ENCODE data around the gene TOM1L2.
A peak's percentile ranks its signal among the peaks of the same experiment; 100 is the strongest.

Gene TOM1L2

DNA sequence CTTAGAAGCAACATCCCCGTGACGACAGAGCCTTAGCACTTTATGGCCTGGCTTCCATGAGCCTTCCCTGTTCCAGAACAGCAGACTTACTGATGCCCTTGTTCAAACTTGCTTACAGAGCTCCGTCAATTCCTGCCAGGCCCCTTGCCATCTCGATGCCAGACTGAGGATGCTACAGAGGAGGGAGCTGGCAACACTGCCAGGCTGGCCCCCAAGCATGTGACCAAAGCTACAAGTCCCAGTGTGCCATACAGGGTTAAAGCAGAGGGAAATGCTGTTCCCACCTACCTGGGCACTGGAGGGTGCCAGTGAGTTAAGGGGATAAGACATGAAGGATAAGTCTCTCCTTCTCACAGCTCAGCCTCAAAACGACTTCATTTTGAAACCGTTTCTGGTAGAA lies 102.0 kb downstream of the TOM1L2 start:
- DNase-seq (ENCODE audit: low spot score): no peak

DNA sequence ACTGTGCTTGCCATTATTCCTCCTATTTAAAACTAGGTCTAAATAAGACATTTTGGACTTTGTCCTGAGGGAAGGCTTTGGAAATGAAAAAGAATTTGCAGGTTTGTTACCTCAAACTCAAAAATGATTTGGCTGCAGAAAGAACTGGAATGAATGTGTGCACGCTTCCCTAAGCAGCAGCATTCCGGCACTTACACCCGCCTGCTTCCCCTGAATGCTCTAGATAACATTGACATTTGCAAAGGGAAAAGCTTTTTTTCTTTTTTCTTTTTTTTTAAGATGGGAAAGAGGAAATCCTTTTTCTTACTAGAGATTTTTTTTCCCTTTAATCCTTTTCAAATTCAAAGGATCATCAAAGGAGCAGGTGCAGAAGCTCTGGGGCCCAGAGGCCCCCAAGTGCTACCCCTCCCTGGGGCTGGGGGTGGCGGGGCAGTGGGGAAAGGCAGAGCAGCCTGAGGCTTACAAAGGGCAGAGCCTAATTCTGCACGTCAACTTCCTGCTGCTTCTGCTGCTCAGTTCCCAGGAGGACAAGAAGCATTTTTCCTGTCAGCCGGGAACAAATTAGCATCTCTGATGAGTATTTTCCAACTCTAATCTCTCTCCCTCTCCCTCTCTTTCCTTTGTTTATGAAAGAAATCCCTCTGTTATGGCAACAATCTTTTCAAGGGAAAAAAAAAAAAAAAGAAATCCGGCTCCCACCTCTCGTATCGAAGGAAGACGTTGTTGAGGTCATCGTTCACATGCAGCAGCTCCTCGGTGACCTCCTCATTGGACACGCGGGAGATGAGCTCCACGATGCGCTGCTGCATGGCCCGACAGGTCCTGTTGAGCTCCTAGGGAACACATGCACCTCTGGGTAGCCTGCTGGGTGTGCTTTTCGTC lies 103.3 kb downstream of the TOM1L2 start:
- DNase-seq (ENCODE audit: low spot score): no peak
- TF ChIP-seq, protein P1, sequence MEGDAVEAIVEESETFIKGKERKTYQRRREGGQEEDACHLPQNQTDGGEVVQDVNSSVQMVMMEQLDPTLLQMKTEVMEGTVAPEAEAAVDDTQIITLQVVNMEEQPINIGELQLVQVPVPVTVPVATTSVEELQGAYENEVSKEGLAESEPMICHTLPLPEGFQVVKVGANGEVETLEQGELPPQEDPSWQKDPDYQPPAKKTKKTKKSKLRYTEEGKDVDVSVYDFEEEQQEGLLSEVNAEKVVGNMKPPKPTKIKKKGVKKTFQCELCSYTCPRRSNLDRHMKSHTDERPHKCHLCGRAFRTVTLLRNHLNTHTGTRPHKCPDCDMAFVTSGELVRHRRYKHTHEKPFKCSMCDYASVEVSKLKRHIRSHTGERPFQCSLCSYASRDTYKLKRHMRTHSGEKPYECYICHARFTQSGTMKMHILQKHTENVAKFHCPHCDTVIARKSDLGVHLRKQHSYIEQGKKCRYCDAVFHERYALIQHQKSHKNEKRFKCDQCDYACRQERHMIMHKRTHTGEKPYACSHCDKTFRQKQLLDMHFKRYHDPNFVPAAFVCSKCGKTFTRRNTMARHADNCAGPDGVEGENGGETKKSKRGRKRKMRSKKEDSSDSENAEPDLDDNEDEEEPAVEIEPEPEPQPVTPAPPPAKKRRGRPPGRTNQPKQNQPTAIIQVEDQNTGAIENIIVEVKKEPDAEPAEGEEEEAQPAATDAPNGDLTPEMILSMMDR (IDR thresholded peaks at IDR 0.05; ENCODE audit: extremely low read depth, missing control alignments): no peak

More for the DNA sequence above, 102.0 kb downstream of the TOM1L2 start:
- TF ChIP-seq, protein P1 (IDR thresholded peaks at IDR 0.05; ENCODE audit: extremely low read depth, missing control alignments): peak; percentile 13

DNA sequence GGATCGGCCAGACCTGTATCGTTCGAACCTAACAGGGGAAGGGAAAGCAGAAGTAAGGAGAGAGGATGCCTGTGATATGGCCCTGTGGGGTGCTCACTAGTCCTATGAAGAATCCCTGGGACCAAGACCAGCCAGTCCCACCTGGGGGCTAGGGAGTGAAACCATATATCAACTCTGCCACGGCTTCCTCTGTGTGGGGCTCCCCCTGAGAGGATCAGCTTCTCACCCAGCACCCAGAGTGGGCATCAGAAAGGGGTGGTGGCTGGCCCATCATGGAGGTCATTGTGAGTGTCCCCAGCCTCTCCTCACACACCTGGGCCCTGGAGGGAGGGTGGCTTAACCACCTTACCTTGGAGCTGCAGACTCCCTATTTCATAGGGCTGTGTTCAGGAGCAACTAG lies 105.3 kb downstream of the TOM1L2 start:
- no peak for DNase-seq (ENCODE audit: low spot score)
- TF ChIP-seq, protein P1 (IDR thresholded peaks at IDR 0.05; ENCODE audit: extremely low read depth, missing control alignments): no peak

DNA sequence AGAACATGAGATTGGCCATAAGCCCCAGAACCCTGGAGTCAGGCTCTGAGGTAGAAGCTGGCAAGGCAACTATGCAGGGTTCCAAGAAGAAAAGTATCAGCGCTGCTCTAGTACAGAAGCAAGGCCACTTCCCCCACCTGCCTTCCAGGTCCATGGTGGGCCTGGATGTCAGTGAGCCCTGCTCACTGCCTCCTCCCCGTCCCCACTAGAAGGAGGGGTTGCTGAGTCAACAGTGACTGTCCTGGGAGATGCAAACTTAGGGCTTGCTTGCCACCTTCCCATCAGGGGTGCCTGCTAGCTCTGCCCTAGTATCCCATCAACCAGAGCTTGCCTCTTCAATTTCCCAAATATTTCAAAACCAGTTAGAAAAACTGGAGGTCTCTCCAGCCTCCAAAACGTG lies 105.8 kb downstream of the TOM1L2 start:
- TF ChIP-seq, protein P1 (IDR thresholded peaks at IDR 0.05; ENCODE audit: extremely low read depth, missing control alignments): no peak
- no peak for DNase-seq (ENCODE audit: low spot score)

DNA sequence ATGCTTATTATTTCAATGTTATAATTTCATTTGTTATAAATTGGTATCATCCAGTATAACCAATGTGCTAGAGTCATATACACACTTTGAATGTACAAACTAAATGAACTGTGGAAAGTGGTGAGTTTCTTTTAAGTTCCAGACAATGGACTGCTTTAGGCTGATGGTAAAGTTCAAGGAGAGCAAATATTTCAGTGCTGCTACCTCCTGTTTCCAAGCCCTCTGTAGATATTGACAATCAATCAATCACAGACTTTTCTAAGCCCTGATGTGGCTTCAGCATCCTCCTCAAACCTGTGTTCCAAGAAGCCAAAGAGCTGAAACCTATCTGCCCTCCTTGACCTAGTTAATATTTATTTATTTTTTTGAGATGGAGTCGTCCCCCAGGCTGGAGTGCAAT lies 107.2 kb downstream of the TOM1L2 start:
- TF ChIP-seq, protein P1 (IDR thresholded peaks at IDR 0.05; ENCODE audit: extremely low read depth, missing control alignments): no peak
- no peak for DNase-seq (ENCODE audit: low spot score)

DNA sequence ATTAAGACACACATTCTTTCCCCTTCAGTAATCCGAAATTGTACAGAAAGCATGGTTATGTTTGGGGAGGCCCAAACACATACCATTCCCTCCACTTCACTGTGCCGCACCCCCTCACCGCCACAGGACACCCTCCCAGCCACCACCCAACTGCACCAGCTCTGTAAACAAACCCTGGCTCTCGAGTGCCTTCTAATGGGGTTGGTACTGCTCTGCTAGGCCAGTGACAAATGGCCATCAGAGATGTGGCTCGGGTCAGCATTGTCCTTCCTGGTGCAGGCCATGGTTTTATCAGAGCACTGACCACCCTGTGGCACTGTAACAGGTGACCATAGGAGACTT lies 111.5 kb downstream of the TOM1L2 start:
- TF ChIP-seq, protein P1 (IDR thresholded peaks at IDR 0.05; ENCODE audit: extremely low read depth, missing control alignments): no peak
- DNase-seq (ENCODE audit: low spot score): no peak

DNA sequence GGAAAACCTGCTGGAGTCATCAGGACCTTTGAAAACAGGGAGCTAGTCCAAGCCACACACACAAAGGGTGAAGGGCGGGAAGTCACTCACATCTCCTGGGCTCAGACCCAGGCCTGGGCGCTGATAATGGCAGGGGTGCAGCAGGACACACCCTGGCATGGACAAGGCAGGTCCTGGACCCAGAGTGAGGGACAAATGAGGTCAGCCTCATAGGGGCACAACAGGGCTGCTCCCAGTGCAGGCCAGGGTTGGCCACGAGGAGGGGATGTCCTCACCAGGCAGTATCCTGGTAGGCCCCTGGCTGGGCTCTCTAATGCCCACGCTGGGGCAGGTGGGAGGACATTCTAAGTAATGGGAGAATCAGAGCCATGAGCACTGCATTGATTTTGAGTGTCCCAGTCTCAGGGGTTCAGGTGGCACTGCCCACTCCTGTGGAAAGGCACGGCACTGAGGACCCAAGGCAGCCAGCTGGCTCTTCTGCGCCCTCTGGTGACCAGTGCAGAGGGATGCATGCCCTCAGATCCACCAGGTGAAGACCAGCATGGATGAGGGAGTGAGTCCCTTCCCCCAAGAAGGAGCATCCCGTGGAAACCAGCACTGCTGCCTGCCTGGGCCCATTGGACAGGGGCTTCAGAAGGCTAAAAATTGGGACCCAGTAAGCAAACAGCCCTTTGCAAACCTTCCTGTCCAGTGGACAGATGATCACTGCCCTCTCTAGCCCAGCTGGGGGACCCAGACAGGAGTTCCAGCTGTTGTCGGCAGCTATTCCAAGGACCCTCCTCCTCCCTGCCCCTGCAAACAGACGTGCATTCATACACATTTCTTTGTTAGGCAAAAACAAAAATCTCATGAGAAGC lies 112.1 kb downstream of the TOM1L2 start:
- peak; percentile 79 for DNase-seq (ENCODE audit: low spot score)
- TF ChIP-seq, protein P1 (IDR thresholded peaks at IDR 0.05; ENCODE audit: extremely low read depth, missing control alignments): peak; percentile 93

Data from GM20000 (cell line).